ENCODE results near the gene IMMT. TPM values are rescaled to one million over a fixed set of nuclear protein-coding genes. Genes with fewer than 3 reads are reported as not detected.

Gene IMMT
- total and polyA plus RNA-seq, 9 of the 15 experiments (the other 6 are each of a cell fraction or from before 2014, with no cell fraction given), result 119 to 294 (median 140) TPM

DNA sequence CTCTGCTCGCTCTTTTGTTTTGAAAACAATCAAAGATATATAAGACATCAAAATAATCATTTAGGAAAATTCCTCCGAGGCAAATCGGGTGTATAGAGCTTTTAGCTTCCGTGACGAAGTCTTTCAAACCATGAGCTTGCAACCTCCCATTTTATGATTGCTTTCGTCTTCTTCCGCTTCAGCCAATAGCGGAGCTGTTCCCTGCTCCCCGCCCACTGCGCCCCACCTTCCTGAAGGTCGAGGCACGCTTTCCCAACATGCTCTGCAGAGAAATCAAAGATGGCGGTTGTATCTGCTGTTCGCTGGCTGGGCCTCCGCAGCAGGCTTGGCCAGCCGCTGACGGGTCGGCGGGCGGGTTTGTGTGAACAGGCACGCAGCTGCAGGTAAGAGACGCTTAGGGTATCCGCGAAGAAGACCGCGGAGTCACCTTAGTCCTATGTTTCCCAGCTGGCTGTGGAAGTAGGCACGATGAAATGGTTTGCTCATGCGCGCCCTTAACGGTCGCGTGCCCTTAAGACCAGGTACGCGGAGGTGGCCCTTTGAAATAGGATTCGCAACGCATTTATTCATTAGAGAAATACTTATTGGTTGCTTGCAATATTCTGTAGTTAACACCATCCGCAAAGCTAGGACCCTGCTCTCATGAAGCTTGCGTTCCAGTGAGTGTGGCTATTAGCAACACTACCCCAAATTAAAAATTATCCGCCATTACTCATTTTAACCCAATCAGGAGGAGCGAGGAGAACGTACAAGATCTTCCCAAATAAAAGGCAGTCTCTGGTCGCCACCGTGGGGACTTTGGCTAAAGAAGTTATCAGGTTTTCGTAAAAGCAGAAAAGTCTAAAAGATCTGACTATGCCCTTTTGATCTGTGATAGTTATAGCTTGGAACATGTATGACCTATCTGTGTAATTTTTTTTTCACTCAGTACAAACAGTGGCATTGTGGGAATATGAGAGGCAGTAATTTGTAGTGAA is 89.0 kb downstream of the IMMT start, which contains the start of gene PTCD3 (continued):
- peak; percentile 31; the same call in 1 of the 2 replicates for TF ChIP-seq KLF13 (tag; IDR thresholded peaks at IDR 0.05; ENCODE audit: borderline replicate concordance, low read depth)
- peak; percentile 88 for TF ChIP-seq MYC (IDR thresholded peaks at IDR 0.05; ENCODE audit: low read depth, low read length)
- TF ChIP-seq MYC (CRISPR knock-in tag; IDR thresholded peaks at IDR 0.05; ENCODE audit: borderline replicate concordance, low read depth), result no peak; the same call in 1 of the 2 replicates
- no peak for TF ChIP-seq ZNF174 (CRISPR knock-in tag; IDR thresholded peaks at IDR 0.05)
- TF ChIP-seq ZNF780A (CRISPR knock-in tag; IDR thresholded peaks at IDR 0.05), result no peak
- TF ChIP-seq ZFX (CRISPR knock-in tag; IDR thresholded peaks at IDR 0.05), result peak; percentile 12; the same call in 1 of the 2 replicates
- no peak for TF ChIP-seq ZNF384 (IDR thresholded peaks at IDR 0.05; ENCODE audit: low read depth, low read length)
- TF ChIP-seq ZBED1 (IDR thresholded peaks at IDR 0.05), result no peak
- TF ChIP-seq, protein P1, sequence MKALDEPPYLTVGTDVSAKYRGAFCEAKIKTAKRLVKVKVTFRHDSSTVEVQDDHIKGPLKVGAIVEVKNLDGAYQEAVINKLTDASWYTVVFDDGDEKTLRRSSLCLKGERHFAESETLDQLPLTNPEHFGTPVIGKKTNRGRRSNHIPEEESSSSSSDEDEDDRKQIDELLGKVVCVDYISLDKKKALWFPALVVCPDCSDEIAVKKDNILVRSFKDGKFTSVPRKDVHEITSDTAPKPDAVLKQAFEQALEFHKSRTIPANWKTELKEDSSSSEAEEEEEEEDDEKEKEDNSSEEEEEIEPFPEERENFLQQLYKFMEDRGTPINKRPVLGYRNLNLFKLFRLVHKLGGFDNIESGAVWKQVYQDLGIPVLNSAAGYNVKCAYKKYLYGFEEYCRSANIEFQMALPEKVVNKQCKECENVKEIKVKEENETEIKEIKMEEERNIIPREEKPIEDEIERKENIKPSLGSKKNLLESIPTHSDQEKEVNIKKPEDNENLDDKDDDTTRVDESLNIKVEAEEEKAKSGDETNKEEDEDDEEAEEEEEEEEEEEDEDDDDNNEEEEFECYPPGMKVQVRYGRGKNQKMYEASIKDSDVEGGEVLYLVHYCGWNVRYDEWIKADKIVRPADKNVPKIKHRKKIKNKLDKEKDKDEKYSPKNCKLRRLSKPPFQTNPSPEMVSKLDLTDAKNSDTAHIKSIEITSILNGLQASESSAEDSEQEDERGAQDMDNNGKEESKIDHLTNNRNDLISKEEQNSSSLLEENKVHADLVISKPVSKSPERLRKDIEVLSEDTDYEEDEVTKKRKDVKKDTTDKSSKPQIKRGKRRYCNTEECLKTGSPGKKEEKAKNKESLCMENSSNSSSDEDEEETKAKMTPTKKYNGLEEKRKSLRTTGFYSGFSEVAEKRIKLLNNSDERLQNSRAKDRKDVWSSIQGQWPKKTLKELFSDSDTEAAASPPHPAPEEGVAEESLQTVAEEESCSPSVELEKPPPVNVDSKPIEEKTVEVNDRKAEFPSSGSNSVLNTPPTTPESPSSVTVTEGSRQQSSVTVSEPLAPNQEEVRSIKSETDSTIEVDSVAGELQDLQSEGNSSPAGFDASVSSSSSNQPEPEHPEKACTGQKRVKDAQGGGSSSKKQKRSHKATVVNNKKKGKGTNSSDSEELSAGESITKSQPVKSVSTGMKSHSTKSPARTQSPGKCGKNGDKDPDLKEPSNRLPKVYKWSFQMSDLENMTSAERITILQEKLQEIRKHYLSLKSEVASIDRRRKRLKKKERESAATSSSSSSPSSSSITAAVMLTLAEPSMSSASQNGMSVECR (CRISPR knock-in tag; IDR thresholded peaks at IDR 0.05), result peak; percentile 55; the same call in 1 of the 2 replicates
- TF ChIP-seq ZNF707 (CRISPR knock-in tag; conservative IDR thresholded peaks at IDR 0.05), result no peak
- TF ChIP-seq NUFIP1 (IDR thresholded peaks at IDR 0.05; ENCODE audit: partially characterized antibody), result peak; percentile 61
- no peak for TF ChIP-seq HNRNPK (IDR thresholded peaks at IDR 0.05; ENCODE audit: low read depth, low read length, poor library complexity, severe bottlenecking)
- no peak for TF ChIP-seq MTA2 (IDR thresholded peaks at IDR 0.05; ENCODE audit: low read depth)
- no peak for TF ChIP-seq SRSF7 (optimal IDR thresholded peaks at IDR 0.05; ENCODE audit: low read depth, low read length)
- TF ChIP-seq, protein P2, sequence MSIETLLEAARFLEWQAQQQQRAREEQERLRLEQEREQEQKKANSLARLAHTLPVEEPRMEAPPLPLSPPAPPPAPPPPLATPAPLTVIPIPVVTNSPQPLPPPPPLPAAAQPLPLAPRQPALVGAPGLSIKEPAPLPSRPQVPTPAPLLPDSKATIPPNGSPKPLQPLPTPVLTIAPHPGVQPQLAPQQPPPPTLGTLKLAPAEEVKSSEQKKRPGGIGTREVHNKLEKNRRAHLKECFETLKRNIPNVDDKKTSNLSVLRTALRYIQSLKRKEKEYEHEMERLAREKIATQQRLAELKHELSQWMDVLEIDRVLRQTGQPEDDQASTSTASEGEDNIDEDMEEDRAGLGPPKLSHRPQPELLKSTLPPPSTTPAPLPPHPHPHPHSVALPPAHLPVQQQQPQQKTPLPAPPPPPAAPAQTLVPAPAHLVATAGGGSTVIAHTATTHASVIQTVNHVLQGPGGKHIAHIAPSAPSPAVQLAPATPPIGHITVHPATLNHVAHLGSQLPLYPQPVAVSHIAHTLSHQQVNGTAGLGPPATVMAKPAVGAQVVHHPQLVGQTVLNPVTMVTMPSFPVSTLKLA (conservative IDR thresholded peaks at IDR 0.05), result peak; percentile 87 to 95
- no peak; the same call in none of the 2 replicates for TF ChIP-seq RNF2 (IDR thresholded peaks at IDR 0.05)
- TF ChIP-seq DACH1 (IDR thresholded peaks at IDR 0.05; ENCODE audit: partially characterized antibody), result no peak
- TF ChIP-seq ZNF354B (CRISPR knock-in tag; IDR thresholded peaks at IDR 0.05), result no peak
- TF ChIP-seq CCNT2 (IDR thresholded peaks at IDR 0.05; ENCODE audit: borderline replicate concordance, extremely low read depth, insufficient read length, low read depth, low read length), result no peak
- peak; percentile 57 for TF ChIP-seq HDAC3 (IDR thresholded peaks at IDR 0.05; ENCODE audit: borderline replicate concordance, partially characterized antibody)
- 0 out of 2 replicates have a peak, but pooled peaks have one; percentile 11 for TF ChIP-seq TRIM28 (IDR thresholded peaks at IDR 0.05)
- no peak for TF ChIP-seq CHCHD3 (CRISPR knock-in tag; IDR thresholded peaks at IDR 0.05)
- no peak for TF ChIP-seq ZFPM2 (CRISPR knock-in tag; IDR thresholded peaks at IDR 0.05)
- TF ChIP-seq TAF9B (IDR thresholded peaks at IDR 0.05; ENCODE audit: partially characterized antibody), result peak; percentile 96

All from K562 (cell line).